H54 (cell line): ENCODE measurements around the gene POLR3H.

Experiments used
- DNase-seq: peaks from one replicate; pipeline ENCODE4 v3.0.0; 2011; ENCODE audit warnings: low spot score, mixed read lengths; ENCODE audit not compliant: insufficient read length
- FAIRE-seq: peaks from 3 replicates; lab custom pipeline; 2011; peaks lifted over from hg19 to GRCh38; lab: Jason Lieb, UNC
- POLR2A ChIP-seq: IDR thresholded peaks from 2 replicates; pipeline ENCODE4 v1.6.1; 2011; ENCODE audit warnings: low read depth, mild to moderate bottlenecking, low read length

The POLR3H gene

DNA sequence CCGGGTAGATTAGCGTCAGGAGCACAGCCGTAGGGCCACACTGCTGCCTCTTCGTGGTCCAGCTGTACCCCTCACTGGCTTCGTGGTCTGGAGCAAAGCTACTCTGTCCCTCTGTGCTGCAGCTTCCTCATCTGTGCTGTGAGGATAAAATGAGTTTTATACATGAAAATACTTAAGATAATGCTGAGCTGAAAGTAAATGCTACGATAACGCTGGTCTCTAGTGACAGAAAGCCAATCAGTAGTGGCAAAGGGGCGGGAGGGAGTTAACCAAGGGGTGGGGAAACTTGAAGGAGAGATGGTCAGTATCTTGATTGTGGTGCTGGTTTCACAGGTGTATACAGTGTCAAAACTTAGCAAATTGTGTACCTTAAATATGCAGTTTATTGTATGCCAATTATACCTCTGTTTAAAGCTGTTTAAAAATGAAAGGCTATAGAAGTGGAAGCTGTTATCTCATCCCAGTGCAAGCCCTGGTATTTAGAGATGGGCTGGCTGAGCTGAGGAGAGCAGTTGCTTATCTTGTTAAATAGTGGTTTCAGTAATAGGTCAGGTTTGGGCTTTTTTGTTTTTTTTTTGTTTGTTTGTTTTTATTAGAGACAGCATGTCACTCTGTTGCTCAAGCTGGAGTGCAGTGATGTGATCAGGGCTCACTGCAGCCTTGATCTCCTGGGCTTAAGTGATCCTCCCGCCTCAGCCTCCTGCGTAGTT lies 38.6 kb downstream of the POLR3H start:
- TF ChIP-seq POLR2A = no peak
- FAIRE-seq (no peak), DNase-seq (no peak)

DNA sequence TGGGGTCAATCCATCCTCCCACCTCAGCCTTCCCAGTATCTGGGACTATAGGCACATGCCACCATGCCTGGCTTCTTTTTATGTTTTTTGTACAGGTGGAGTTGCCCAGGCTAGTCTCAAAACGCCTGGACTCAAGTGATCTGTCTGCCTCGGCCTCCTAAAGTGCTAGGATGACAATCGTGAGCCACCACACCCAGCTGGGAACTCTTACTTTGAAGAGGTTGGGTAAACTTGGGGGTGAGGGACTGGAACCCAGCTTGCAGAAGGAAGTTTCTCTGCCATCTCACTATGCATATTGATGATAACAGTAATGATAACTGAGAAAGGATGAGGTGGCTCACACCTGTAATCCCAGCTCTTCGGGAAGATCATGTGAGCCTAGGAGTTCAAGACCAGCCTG lies 39.5 kb downstream of the POLR3H start:
- FAIRE-seq (no peak), DNase-seq (no peak)
- no peak for TF ChIP-seq POLR2A

DNA sequence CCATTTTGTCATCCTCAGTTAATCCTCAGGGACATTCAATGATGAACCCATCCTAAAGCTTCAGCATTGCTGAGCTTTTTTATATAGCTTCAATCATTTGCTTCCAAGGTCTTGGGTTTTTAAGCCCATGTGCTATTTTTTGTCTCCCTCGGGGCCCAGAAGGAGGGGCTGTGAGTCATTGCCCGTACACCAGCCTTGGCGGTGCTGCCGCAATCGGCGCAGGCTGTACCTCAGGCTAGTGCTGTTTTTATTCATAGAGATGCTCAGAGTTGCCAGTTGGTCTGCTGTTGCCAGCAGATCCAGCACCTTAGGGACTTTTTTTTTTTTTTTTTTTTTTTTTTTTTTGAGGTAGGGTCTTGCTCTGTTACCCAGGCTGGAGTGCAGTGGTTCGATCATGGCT lies 39.9 kb downstream of the POLR3H start:
- FAIRE-seq (no peak), DNase-seq (no peak)
- no peak for TF ChIP-seq POLR2A

DNA sequence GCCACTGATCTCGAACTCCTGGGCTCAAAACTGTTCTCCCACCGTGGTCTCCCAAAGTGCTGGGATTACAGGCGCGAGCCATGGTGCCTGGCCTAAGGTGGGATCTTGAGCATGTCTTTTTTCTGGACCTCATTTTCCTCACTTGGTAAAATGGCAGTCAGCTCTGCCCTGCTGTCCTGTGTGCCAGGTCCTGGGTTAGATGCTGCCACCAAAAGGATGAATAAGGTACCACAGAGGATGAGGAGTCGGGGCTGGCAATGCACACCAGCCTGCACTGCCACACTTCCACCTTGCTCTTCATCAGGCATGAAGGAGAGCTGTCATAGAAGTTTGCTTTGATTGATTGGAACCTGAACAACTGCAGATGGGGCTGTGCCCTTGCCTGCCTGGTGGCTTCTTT lies 43.1 kb downstream of the POLR3H start:
- DNase-seq (no peak), FAIRE-seq (no peak)
- no peak for TF ChIP-seq POLR2A

DNA sequence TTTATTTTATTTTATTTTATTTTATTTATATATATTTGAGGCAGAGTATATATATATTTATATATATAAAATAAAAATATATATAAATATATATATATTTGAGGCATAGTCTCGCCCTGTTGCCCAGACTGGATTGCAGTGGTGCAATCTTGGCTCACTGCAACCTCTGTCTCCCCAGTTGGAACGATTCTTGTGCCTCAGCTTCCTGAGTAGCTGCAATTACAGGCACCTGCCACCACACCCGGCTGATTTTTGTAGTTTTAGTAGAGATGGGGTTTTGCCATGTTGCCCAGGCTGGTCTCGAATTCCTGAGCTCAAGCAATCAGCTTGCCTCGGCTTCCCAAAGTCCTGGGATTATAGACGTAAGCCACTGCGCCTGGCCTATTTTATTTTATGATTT lies 44.0 kb downstream of the POLR3H start:
- no peak for DNase-seq
- FAIRE-seq = no peak
- TF ChIP-seq POLR2A = no peak

DNA sequence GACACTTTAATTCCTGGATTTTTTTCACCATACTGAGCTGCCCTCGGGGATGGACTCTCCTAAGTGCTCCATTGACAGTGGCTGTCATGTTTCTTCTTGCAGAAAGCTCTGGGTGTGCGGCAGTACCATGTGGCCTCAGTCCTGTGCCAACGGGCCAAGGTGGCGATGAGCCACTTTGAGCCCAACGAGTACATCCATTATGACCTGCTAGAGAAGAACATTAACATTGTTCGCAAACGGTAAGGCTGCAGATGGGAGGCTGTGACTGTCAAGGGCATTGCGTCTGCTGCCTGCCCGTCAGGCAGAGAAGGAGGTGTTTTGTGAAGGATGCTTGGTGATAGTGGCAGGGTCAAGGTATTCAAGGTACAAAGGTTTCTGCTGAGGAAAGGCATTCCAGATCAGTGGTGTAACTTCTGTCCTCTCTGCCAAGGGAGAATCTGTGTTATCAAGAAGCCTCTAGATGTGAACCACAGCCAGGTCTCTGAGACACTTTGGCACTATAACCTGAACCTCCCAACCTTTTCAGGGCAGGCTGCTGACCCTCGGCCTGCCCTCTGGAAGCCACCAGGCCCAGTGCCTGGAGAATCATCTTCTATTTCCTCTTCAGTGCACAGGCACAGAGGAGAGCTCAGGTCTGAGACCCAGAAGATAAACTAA lies 44.5 kb downstream of the POLR3H start:
- no peak for TF ChIP-seq POLR2A
- DNase-seq (no peak), FAIRE-seq (no peak)

DNA sequence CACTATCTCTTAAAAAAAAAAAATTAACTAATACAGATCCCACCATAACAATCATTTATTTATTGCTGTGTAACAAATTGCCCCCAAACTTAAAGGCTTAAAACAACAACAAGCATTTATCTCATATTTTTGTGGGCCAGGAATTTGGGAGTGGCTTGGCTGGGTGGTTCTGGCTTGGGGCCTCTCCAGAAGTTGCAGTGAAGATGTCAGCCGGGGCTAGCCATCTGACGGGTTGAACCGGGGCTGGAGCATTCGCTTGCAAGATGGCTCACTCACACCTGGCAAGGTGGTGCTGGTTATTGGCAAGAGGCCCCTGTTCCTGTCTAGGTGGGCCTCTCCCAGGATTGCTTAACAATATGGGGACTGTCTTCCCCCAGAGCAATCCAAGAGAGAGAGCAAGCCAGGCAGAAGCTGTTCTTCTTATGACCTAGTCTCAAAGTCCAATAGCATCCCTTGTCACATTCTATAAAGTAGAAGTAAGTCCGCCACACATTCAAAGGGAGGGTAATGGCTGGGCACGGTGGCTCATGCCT lies 45.9 kb downstream of the POLR3H start:
- DNase-seq (no peak), FAIRE-seq (no peak)
- TF ChIP-seq POLR2A = no peak

DNA sequence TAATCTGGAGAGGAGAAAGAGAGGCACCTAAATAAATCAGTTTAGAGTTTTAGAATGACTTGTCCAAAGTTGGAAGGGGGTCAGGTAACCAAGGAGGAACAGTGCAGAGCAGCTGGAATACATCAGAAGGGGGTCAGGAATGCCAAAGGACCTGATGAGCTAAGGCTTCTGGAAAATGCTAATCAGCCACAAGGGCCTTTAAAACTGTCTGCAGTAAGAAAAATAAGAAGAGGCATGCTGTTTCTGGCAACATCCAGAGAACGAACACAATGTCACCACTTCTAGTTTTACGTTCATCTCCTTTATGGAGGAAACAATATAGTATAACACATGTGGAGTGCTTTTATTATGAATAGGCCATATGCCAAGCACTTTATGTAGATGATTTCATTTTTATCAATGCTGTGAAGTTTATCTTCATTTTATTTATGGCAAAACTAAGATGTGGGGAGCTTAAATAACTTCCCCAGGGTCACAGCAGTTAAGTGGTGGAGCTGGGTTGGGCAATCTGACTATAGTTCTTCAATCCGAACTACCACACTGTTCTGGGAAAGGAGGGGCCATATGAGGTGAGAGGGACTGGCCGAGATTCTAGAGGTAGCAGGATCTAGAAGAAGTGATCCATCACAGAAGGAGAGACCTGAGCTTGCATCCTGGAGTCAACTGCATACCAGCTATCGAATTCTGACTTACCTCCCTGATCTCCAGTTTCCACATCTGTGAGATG lies 52.7 kb downstream of the POLR3H start:
- DNase-seq (no peak), FAIRE-seq (no peak)
- no peak for TF ChIP-seq POLR2A

DNA sequence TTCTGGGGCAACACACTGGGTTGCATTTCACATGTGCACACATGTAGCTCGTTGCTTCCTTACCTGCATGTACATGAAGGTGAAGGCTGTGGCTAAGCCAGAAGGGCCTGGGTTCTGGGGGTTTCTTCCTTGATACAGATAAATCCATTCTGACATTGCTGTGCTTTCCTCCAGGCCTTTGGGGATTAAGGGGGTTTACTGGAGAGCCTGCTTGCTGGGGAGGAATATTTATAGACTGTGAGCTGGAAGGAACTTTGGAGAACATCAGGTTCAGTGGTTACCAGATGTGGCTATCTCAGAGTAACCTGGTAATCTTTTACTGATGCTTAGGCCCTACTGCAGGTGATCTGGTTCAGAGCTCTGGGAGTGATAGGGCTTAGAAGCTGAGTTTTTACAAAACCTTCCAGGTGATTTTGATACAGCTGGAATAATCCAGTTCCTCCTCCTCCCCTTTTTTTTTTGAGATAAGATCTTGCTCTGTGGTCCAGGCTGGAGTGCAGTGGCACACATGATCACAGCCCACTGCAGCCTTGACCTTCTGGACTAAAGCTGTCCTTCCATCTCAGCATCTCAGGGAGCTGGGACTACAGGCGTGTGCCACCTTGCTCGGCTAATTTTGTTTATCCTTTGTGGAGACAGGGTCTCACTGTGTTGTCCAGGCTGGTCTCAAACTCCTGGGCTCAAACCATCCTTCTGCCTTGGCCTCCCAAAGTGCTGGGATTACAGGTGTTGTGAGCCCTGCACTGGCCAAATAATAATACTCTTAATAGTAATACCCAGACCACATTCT lies 55.5 kb downstream of the POLR3H start:
- no peak for FAIRE-seq
- TF ChIP-seq POLR2A = no peak

DNA sequence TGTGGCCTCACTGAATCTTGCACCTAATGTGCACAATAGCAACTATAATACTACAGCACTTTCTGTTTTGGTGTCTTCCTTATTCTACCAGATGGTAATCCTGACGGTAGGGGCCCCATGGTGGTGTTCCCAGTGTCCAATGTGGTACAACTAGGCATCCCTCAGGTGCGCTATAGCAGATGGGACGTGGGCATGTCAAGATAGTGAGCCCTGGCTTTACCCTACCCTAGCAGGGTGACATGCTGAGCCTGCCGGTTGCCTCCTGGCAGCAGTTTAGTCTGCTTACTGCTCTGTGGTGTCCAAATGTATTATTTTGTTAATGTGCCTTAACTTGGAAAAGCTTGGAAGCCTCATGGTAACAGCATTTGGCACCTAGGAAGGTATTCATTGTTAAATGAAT lies 56.2 kb downstream of the POLR3H start:
- DNase-seq (no peak), FAIRE-seq (no peak)
- TF ChIP-seq POLR2A = no peak

More for the DNA sequence above, 55.5 kb downstream of the POLR3H start:
- no peak for DNase-seq

DNA sequence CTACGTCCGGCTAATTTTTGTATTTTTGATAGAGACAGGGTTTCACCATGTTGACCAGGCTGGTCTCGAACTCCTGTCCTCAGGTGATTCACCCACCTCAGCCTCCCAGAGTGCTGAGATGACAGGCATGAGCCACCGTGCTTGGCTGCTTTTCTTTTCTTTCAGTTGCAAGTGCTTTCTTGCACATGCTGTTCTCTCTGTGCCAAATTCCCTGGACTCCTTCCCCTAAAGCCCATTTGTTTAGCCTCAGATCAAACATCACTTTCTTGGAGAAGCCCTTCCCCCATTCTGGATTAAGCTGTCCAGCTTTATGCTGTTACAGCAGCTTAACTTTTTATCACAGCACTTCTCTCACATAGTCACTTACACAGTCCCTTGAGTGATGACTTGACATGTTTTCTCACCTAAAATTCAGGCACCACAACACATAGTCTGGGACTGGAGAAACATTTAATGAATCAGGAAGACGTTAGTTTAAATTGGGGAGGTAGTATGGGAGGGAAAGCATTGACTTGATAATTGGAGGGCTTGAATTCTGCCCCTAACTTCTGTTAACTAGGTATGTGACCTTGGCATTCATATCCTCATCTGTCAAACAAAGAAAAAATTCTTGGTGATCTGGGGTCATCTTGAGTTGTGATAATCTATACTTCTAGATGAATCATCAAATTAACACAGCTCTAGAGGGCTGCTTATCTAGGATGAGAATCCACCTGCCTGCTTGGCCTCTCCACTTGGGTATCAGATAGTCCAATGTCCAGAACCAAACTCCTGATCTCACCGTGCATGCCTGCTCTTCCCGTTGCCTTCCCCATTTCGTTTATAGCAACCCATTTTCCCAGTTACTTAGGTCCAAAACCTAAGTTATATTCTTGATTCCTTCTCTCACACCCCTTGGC lies 57.0 kb downstream of the POLR3H start:
- FAIRE-seq = no peak
- no peak for TF ChIP-seq POLR2A
- no peak for DNase-seq

DNA sequence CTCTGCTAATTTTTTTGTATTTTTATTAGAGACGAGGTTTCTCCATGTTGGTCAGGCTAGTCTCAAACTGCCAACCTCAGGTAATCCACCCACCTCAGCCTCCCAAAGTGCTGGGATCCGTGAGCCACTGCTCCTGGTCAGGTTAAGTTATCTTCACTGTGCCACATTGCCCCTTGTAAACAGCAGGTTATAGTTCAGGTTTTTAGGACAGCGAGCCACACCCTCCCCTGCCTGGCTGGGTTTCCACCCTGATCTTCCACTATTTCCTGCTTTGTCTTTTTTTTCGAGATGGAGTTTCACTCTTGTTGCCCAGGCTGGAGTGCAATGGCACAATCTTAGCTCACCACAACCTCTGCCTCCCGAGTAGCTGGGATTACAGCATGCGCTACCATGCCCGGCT lies 59.2 kb downstream of the POLR3H start:
- TF ChIP-seq POLR2A = no peak
- DNase-seq (no peak), FAIRE-seq (no peak)
